SJCRH30 (cell line): Measurements from ENCODE around the gene ANKK1. TPM values are rescaled to one million over a fixed set of nuclear protein-coding genes. Genes with fewer than 3 reads are reported as not detected.
A peak's percentile ranks its signal among the peaks of the same experiment; 100 is the strongest.

ENCODE experiments used
- DNase-seq, 2 experiments: peaks; one replicate each; pipeline ENCODE4 v3.0.0-alpha.2; 2015 to 2020
- H3K27ac ChIP-seq: fragments of 250-450 bp; sonication (Bioruptor Pico); 2 replicates; pipeline ENCODE4 v1.5.1; 2020; ENCODE audit warnings: mild to moderate bottlenecking, moderate library complexity
- H3K27me3 ChIP-seq: fragments of 250-450 bp; sonication (Bioruptor Pico); 2 replicates; pipeline ENCODE4 v1.5.1; 2020; ENCODE audit warnings: mild to moderate bottlenecking, moderate library complexity
- H3K36me3 ChIP-seq: fragments of 250-450 bp; sonication (Bioruptor Pico); 2 replicates; pipeline ENCODE4 v1.5.1; 2020; ENCODE audit warnings: mild to moderate bottlenecking, moderate library complexity
- H3K4me1 ChIP-seq: fragments of 250-450 bp; sonication (Bioruptor Pico); 2 replicates; pipeline ENCODE4 v1.5.1; 2020; ENCODE audit warnings: mild to moderate bottlenecking, moderate library complexity
- H3K4me3 ChIP-seq: fragments of 250-450 bp; sonication (Bioruptor Pico); 2 replicates; pipeline ENCODE4 v1.5.1; 2020; ENCODE audit warnings: mild to moderate bottlenecking, moderate library complexity
- H3K9me3 ChIP-seq: fragments of 250-450 bp; sonication (Bioruptor Pico); replicated peaks from 2 replicates; pipeline ENCODE4 v1.5.1; 2020; ENCODE audit warnings: mild to moderate bottlenecking, moderate library complexity
- total RNA-seq: library from RNA; depleted of rRNA; stranded (reverse); fragments of >200 nt; shearing (Covaris generic); gene quantifications from 2 replicates; pipeline ENCODE4 v1.2.3, GENCODE V29; 2014

Gene ANKK1
- total RNA-seq, 1 experiment from 2014 or later: not detected

GRCh38 chr11:113410414-113411135, 23.0 kb downstream of the ANKK1 start:
- H3K9me3 ChIP-seq: no peaks in the 10 kb centered on the region
- no peak overlapping the region for H3K4me3 ChIP-seq
- no peak for DNase-seq
- no peaks in the 10 kb centered on the region for H3K36me3 ChIP-seq
- no peaks in the 10 kb centered on the region for H3K27me3 ChIP-seq
- H3K27ac ChIP-seq: no peak overlapping the region
- no peaks in the 10 kb centered on the region for H3K4me1 ChIP-seq

DNA sequence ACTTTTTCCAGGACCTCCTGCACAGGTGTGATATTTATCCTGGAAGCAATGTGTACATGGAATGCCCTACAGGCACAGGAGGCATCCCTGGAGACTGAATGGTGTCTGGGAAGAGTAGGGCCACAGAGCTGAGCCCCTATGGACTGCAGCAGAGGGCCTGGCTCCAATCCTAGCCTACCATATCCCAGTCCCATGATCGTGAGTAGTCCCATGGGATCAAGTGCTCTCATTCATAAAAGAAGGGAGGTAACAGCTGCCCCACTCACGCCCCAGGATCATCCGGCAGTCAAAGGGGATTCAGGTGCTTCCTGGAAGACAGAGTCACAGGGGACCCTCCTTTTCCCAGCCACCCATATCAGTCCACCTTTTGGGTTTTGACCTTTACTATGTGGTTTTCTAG, 24.0 kb downstream of the ANKK1 start:
- peak; percentile 8 to 31 for DNase-seq
- no peaks in the 10 kb centered on the region for H3K9me3 ChIP-seq
- H3K36me3 ChIP-seq: no peaks in the 10 kb centered on the region
- H3K4me1 ChIP-seq: no peaks in the 10 kb centered on the region
- no peak overlapping the region for H3K27ac ChIP-seq
- H3K27me3 ChIP-seq: no peaks in the 10 kb centered on the region
- H3K4me3 ChIP-seq: no peak overlapping the region

GRCh38 chr11:113412675-113413074, 25.1 kb downstream of the ANKK1 start:
- Histone ChIP-seq H3K9me3 (no peaks in the 10 kb centered on the region), H3K27me3 (no peaks in the 10 kb centered on the region), H3K4me3 (no peak overlapping the region), H3K27ac (no peak overlapping the region), H3K4me1 (no peaks in the 10 kb centered on the region), H3K36me3 (no peaks in the 10 kb centered on the region)
- DNase-seq: no peak

DNA sequence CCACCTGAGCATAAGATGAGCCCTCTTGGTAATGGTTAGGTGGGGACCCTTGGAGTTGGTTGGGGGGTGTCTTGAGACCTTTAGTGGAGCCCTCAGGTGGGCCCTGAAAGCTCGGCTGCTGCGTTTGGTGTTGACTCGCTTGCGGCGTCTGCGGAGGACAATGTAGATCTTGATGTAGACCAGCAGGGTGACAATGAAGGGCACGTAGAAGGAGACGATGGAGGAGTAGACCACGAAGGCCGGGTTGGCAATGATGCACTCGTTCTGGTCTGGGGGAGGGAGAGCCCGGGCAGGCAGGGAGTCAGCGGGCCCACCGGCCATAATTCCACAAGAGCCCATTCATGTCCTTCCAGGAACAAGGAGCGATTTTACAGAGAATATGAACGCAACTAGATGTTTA, 27.8 kb downstream of the ANKK1 start:
- no peaks in the 10 kb centered on the region for H3K9me3 ChIP-seq
- H3K4me1 ChIP-seq: no peaks in the 10 kb centered on the region
- H3K27me3 ChIP-seq: no peaks in the 10 kb centered on the region
- H3K27ac ChIP-seq: no peak overlapping the region
- no peaks in the 10 kb centered on the region for H3K36me3 ChIP-seq
- H3K4me3 ChIP-seq: no peak overlapping the region
- no peak for DNase-seq

GRCh38 chr11:113417428-113417827, 29.8 kb downstream of the ANKK1 start:
- Histone ChIP-seq H3K27ac (no peak overlapping the region), H3K4me1 (no peaks in the 10 kb centered on the region), H3K36me3 (no peaks in the 10 kb centered on the region), H3K4me3 (no peak overlapping the region), H3K27me3 (no peaks in the 10 kb centered on the region), H3K9me3 (no peaks in the 10 kb centered on the region)
- no peak for DNase-seq

DNA sequence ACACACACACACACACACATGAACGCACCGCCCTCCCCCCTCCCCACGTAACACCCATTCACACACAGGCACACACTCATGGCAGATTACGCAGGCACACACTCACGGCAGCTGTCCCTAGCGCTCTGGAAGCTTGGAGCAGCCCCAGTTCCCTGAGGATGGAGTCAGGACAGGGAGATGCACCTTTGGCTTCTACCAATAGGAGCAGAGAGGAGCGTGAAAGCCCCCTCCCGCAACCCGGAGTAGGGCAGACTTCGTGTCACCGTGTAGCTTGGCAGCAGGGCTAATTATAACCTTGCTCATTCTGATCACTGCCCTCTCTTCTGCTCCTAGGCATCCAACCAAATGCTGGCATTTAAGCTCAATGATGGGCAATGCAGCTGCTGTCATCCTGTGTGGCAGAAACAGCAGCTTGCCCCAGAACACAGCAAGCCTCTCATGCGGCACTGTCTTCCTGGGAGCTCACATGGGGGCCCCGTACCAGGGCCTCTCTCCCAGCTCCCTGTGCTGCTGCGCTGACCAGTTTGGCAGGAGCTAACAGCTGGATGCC, 31.9 kb downstream of the ANKK1 start:
- Histone ChIP-seq H3K9me3 (no peaks in the 10 kb centered on the region), H3K36me3 (no peaks in the 10 kb centered on the region), H3K4me3 (no peak overlapping the region), H3K4me1 (no peaks in the 10 kb centered on the region), H3K27me3 (no peaks in the 10 kb centered on the region), H3K27ac (no peak overlapping the region)
- no peak for DNase-seq

- H3K9me3 ChIP-seq: no peaks in the 10 kb centered on the region
- no peak overlapping the region for H3K27ac ChIP-seq
- no peaks in the 10 kb centered on the region for H3K36me3 ChIP-seq
- no peak for DNase-seq
- H3K27me3 ChIP-seq: no peaks in the 10 kb centered on the region
- no peaks in the 10 kb centered on the region for H3K4me1 ChIP-seq
- no peak overlapping the region for H3K4me3 ChIP-seq
Observed at GRCh38 chr11:113420808-113421207, 33.2 kb downstream of the ANKK1 start.

- Histone ChIP-seq H3K4me3 (no peak overlapping the region), H3K27ac (no peak overlapping the region), H3K27me3 (no peaks in the 10 kb centered on the region), H3K4me1 (peaks cover 9% of the 10 kb centered on the region; the same call in 1 of the 2 replicates), H3K36me3 (no peaks in the 10 kb centered on the region), H3K9me3 (no peaks in the 10 kb centered on the region)
- no peak for DNase-seq
Observed at GRCh38 chr11:113426686-113427085, 39.1 kb downstream of the ANKK1 start.

DNA sequence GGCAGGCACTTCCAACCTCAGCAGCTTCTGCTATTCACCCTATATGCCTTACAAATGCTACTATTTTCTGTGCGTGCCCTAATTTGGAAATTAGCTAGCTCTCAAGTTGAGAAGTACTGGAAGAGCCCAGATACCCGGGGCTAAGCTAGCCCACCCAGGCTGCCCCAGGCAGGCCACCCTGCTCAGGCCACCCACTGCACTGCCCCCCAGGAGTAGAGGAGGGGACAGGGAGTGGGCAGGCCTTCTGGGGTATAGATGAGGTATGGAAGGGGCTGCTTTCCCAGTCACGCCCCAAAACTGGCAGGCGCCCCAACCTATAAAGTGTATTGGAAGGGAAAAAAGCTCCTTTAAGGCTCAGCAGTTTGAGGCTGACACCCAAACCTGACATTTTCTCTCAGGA, 44.2 kb downstream of the ANKK1 start:
- DNase-seq: peak; percentile 59 to 63
- no peaks in the 10 kb centered on the region for H3K27me3 ChIP-seq
- no peak overlapping the region for H3K4me3 ChIP-seq
- no peaks in the 10 kb centered on the region for H3K9me3 ChIP-seq
- peak overlapping the region; percentile 26; the same call in 1 of the 2 replicates for H3K27ac ChIP-seq
- H3K4me1 ChIP-seq: peaks cover 9% of the 10 kb centered on the region; the same call in 1 of the 2 replicates
- no peaks in the 10 kb centered on the region for H3K36me3 ChIP-seq

DNA sequence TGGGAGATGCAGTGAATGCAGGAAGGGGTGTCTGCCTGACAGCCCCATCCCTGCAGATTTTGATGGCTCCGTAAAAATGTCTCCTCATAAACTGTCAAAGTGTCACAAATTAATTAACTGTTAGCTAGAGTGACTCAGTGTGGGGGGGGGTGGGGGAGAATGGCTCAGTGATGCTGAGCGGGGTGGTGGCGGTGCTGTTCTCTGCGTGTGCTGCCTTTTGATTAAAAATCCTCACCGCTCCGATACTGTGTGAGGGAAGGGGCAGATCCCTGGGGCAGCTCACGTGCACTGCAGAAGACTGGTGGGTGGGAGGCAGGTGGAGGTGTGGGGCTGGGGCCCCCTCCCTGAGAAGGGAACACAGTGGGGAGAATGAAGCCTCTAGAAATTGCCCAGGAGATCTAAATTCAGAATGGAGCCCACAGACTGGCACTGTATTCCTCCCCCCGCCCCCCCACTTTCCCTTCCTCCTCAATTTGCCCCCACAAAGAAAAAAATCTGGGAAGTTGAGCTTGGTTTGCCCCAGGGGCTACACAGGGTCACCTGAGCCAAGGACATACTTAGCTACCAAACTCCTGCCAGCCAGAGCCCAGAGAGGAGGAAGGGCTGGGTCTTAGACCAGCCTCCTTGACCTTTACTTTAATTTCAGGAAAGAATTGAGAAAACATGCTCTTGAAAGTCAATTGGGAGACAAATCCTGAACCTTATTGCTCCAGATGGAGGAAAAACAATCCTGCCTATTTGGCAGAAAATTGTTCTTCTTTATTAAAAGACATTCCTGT, 47.8 kb downstream of the ANKK1 start:
- H3K36me3 ChIP-seq: no peaks in the 10 kb centered on the region
- H3K4me3 ChIP-seq: no peak overlapping the region
- H3K9me3 ChIP-seq: no peaks in the 10 kb centered on the region
- no peak overlapping the region for H3K27ac ChIP-seq
- no peaks in the 10 kb centered on the region for H3K27me3 ChIP-seq
- H3K4me1 ChIP-seq: peaks cover 6% of the 10 kb centered on the region; the same call in 1 of the 2 replicates
- DNase-seq: no peak

DNA sequence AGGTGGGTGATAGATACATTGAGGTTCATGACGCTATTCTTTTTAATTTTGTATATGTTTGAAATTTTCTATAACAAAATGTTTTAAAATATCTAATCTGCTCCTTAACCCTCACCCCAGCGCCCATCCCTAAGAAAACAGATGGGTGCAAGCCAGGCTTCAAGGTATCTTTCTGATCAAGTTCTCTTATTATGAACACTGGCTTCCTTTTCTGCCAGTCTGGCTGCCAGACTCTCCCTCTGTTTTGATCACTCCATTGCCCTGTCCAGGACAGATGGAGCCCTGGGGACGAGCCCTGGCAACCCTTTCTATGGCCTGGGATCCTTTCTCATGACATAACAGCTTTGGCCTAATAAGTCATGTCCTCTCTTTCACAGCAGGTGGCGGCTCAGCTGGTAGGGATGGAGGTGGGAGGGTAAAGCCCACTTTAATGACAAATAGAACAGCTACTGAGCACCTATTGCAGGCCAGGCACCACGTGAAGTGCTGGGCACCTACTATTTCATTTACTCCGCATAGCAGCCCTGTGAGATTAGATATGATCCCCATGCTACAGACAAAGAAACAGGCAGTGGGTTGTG, 49.2 kb downstream of the ANKK1 start:
- H3K36me3 ChIP-seq: no peaks in the 10 kb centered on the region
- no peaks in the 10 kb centered on the region for H3K9me3 ChIP-seq
- H3K4me3 ChIP-seq: no peak overlapping the region
- H3K27ac ChIP-seq: no peak overlapping the region
- no peaks in the 10 kb centered on the region; the same call in 1 of the 2 replicates for H3K4me1 ChIP-seq
- H3K27me3 ChIP-seq: no peaks in the 10 kb centered on the region
- no peak for DNase-seq

DNA sequence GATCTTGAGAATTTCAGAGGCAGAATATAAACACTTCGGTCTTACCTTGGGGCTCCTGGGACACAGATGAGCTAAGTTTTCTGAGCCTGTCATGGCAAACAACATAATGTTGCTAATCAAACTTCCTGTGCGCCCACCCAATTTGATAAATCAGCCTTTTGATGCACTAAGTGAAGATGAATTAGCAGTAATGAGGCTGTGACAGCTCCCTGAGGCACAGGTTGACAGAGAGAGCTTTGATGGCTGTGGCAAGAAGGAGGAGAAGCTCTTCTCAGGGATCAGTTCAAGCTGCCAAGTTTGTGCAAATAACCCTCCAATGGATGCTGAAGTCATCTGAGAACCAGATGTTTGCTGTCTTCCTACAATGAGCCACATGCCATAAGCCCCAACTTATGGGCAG, 53.2 kb downstream of the ANKK1 start:
- no peaks in the 10 kb centered on the region for H3K36me3 ChIP-seq
- no peaks in the 10 kb centered on the region for H3K27me3 ChIP-seq
- H3K27ac ChIP-seq: no peak overlapping the region
- no peak for DNase-seq
- H3K4me3 ChIP-seq: no peak overlapping the region
- H3K4me1 ChIP-seq: no peaks in the 10 kb centered on the region
- no peaks in the 10 kb centered on the region for H3K9me3 ChIP-seq

DNA sequence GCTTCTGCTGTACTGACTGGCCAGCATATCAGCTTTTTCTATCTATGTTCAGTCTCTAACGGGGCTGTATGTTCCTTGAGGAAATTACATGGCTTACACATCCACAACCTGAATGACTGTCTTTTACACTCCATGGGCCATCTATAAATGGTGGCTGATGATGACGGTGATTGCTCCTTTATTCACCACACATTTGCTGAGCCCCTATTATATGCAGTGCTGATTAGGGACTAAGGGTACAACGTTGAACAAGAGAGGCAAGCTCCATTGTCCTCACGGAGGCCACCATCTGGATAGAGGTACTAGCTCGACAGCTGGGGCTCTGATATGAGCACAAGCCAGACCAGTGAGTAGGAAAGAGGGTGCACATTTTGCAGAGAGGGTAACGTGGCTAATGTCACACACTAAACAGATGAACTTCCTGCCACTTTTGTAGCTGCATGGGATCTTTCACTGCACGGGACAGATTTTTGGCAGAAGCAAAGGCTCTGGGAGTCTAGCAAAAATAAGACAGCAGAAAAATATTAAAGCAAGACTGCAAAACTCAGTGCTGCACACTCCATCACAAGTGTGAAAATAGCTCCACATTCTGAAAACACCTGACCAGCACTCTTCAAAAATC, 57.0 kb downstream of the ANKK1 start:
- Histone ChIP-seq H3K36me3 (no peaks in the 10 kb centered on the region), H3K27me3 (no peaks in the 10 kb centered on the region), H3K4me1 (peaks cover 15% of the 10 kb centered on the region)

GRCh38 chr11:113446112-113446511, 58.5 kb downstream of the ANKK1 start:
- Histone ChIP-seq H3K4me1 (peaks cover 15% of the 10 kb centered on the region), H3K9me3 (no peaks in the 10 kb centered on the region), H3K4me3 (no peak overlapping the region), H3K36me3 (no peaks in the 10 kb centered on the region), H3K27ac (no peak overlapping the region), H3K27me3 (no peaks in the 10 kb centered on the region)
- DNase-seq: no peak

More for the DNA sequence above, 57.0 kb downstream of the ANKK1 start:
- no peak for DNase-seq
- Histone ChIP-seq H3K9me3 (no peaks in the 10 kb centered on the region), H3K27ac (no peak overlapping the region), H3K4me3 (no peak overlapping the region)
